22Rv1 (cell line): Measurements from ENCODE around the gene RAD54L2.
"Not testable (repeated sequence)": the region's sequence is repeated elsewhere in the genome, so short reads cannot be mapped to it uniquely, and the experiment has no call there.

Experiments
- H3K27ac ChIP-seq: fragments of 450-650 bp; 2 replicates; pipeline ENCODE4 v1.5.1; 2017
- ZFX ChIP-seq: fragments of 450-650 bp; IDR thresholded peaks from 2 replicates; pipeline ENCODE4 v1.6.1; 2017; ENCODE audit warnings: antibody characterized with exemption, borderline replicate concordance
- TF ChIP-seq, protein P1 (sequence below): fragments of 450-650 bp; IDR thresholded peaks from 2 replicates; pipeline ENCODE4 v1.5.1; 2017; ENCODE audit warnings: mild to moderate bottlenecking

Gene RAD54L2

DNA sequence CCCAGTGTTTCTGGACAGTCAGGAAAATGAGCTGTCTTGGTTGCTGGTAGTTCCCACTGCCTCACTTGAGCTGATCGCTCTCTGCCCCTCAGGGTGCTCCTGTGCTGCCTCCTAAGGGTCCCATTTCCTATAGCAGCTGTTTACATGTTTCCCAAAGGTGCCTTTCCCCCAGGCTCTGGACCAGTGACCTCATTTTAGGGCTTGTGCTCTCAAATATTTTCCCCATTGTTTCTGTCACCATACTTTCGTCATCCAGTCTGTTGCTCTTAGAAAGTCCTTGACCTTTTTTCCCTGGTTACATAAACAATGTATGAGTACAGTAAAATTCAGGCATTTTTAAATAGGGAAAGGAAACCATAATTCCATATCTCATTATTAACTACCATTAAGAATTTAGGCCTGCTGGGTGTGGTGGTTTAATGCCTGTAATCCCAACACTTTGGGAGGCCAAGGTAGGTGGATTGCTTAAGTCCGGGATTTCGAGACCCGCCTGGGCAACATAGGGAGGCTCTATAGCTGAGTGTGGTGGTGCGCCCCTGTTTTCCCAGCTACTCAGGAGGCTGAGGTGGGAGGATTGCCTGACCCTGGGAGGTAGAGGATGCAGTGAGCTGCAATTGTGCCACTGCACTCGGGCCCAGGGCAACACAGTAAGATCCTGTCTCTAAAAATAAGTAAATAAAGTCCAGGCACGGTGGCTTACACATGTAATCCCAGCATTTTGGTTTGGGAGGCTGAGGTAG lies 11.7 kb downstream of the RAD54L2 start:
- H3K27ac ChIP-seq: no peak overlapping the region
- TF ChIP-seq, protein P1, sequence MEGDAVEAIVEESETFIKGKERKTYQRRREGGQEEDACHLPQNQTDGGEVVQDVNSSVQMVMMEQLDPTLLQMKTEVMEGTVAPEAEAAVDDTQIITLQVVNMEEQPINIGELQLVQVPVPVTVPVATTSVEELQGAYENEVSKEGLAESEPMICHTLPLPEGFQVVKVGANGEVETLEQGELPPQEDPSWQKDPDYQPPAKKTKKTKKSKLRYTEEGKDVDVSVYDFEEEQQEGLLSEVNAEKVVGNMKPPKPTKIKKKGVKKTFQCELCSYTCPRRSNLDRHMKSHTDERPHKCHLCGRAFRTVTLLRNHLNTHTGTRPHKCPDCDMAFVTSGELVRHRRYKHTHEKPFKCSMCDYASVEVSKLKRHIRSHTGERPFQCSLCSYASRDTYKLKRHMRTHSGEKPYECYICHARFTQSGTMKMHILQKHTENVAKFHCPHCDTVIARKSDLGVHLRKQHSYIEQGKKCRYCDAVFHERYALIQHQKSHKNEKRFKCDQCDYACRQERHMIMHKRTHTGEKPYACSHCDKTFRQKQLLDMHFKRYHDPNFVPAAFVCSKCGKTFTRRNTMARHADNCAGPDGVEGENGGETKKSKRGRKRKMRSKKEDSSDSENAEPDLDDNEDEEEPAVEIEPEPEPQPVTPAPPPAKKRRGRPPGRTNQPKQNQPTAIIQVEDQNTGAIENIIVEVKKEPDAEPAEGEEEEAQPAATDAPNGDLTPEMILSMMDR: no peak
- no peak for TF ChIP-seq ZFX

DNA sequence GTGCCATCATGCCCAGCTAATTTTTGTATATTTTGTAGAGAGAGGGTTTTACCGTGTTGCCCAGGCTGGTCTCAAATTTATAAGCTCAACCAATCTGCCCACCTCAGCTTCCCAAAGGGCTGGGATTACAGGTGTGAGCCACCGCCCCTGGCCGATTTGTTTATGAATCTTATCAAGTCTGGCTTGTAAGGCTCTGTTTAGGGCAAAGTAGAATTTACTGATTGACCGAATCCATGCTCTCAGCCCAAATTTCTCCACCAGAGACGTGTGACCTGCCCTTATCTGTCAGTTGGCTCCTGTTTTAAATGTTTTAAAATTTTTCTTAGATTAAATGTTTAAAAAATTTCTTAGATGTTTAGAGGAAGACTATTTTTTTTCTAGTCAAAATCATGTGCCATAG lies 19.5 kb downstream of the RAD54L2 start:
- no peak overlapping the region for H3K27ac ChIP-seq
- no peak for TF ChIP-seq ZFX
- TF ChIP-seq, protein P1: no peak

DNA sequence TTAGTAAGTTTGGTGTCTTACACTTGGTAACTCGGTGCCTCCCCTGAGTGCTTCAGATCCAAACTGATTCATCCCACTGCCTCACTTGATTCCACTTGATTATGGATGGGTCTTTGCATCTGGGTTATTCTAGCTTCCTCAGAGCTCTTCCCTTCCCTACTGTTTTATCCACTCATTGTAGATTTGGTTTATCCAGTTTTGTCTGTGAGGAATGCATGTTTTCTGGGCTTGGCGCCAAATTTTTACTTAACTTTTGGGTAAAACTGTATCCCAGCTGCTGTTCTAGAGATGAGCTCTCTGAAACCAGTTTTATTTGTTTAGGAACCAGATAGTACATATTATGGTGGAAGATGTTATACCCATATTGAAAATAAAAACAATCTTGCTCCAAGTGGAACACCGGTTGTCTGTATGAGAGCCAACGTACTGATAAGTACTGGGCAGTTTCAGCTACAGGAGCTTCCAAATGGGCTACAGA lies 20.9 kb downstream of the RAD54L2 start:
- no peak overlapping the region for H3K27ac ChIP-seq
- TF ChIP-seq, protein P1: no peak
- TF ChIP-seq ZFX: no peak

DNA sequence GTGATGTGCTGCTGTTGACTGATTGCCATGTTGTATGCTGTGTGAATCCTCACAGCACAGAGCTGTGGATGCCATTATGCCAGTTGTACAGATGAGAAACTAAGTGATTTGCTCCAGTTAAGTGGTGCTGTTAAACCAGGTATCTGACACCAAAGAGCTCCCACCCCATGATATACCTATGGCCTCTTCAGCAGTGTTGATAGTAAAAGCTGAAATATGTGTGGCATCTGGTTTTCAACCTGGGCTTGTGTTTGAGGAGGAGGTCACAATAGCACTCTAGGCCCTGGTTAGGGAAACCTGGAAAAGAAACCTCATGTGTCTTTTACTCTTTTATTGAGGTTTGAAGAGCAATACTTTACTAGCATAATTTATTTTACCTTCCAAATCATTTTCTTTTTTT lies 21.4 kb downstream of the RAD54L2 start:
- TF ChIP-seq, protein P1: no peak
- TF ChIP-seq ZFX: no peak
- H3K27ac ChIP-seq: no peak overlapping the region

DNA sequence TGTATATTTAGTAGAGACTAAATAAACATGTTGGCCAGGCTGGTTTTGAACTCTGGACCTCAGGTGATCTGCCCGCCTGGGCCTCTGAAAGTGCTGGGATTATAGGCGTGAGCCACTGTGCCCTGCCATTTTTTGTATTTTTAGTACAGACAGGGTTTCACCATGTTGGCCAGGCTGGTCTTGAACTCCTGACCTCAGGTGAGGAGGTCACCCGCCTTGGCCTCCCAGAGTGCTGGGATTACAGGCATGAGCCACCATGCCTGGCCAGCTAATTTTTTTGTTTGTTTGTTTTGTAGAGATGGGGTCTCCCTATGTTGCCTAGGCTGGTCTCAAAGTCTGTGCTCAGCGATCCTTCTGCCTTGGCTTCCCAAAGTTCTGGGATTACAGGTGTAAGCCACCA lies 23.9 kb downstream of the RAD54L2 start:
- not testable (repeated sequence) for H3K27ac ChIP-seq

DNA sequence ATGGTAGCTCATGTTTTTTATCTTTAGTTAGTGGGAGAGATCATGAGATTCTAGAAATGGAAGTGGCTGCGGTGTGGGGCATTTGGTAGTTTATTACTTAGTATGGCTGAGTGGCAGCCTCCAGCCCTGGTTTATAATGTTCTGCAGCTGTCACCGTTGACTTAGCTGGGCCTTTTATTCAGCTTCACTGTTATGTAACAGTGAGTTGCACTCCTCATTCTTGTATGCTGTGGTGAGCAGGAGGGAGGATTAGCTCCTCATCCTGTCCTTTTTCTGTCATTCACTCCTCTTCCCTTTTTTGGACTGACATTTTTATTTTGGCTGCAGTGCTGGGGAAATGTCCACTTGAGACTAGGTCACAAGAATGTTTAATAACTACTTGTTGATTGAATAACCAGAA lies 29.5 kb downstream of the RAD54L2 start:
- H3K27ac ChIP-seq: no peak overlapping the region
- no peak for TF ChIP-seq ZFX
- TF ChIP-seq, protein P1: no peak

DNA sequence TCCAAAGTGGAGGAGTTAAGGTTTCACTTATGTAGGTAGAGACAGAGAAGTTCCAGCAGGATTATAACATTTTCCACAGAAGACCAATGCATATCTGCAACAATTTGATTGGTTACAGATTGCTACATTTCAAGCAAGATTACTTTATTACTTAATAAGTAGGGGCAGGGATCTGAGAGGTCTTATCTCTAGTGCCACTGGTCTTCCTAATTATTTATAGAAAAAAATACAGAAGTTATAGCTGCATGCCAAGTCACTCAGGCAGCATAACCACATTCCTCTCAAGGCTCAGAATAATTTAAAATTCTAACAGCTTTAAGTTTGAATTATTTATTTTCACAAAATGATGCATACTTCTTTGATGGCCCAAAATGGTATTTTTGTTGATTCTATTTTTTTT lies 30.5 kb downstream of the RAD54L2 start:
- no peak for TF ChIP-seq ZFX
- TF ChIP-seq, protein P1: no peak

DNA sequence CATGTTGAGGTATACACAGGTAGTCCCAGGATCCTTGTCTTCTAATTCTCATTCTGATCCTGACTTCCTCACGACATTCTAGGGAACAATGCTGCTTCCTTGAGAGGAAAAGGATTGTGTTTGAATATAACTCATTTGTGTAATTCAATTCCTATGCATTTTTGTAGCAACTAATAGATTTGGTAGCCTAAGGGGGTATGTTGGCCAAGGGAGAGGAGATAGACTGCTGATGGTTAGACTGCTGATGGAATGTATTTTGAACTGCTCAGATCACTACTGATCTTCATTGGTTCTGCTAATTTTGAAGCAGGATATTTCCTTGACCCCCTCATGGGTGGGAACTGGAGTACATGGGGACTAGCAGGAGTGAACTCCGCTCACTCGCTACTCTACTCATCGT lies 39.7 kb downstream of the RAD54L2 start:
- H3K27ac ChIP-seq: no peak overlapping the region
- TF ChIP-seq, protein P1: no peak
- TF ChIP-seq ZFX: no peak

More for the DNA sequence above, 30.5 kb downstream of the RAD54L2 start:
- H3K27ac ChIP-seq: no peak overlapping the region
